Activated CD4-positive, alpha-beta T cell treated with anti-CD3 and anti-CD28 coated beads, Interleukin-2, amount 10 ng/mL, durations not matched to agents 24 days and 14 days (primary cell): ENCODE data around the gene PRIMPOL. TPM values are rescaled to one million over a fixed set of nuclear protein-coding genes. Genes with fewer than 3 reads are reported as not detected.
A peak's percentile ranks its signal among the peaks of the same experiment; 100 is the strongest.
"Not testable (repeated sequence)": the region's sequence is repeated elsewhere in the genome, so short reads cannot be mapped to it uniquely, and the experiment has no call there.

Source experiments
- DNase-seq: peaks from one replicate; pipeline ENCODE4 v3.0.0; 2022
- H3K27ac Mint-ChIP-seq: one replicate; pipeline ENCODE4 v1.8.0; 2022; ENCODE audit warnings: mild to moderate bottlenecking, mixed read lengths
- H3K27me3 Mint-ChIP-seq: one replicate; pipeline ENCODE4 v1.8.0; 2022; ENCODE audit warnings: mixed read lengths
- H3K36me3 Mint-ChIP-seq: one replicate; pipeline ENCODE4 v1.8.0; 2022; ENCODE audit warnings: low read depth, mild to moderate bottlenecking, mixed read lengths
- H3K4me1 Mint-ChIP-seq: one replicate; pipeline ENCODE4 v1.8.0; 2021; ENCODE audit warnings: mixed read lengths
- H3K4me3 Mint-ChIP-seq: one replicate; pipeline ENCODE4 v1.8.0; 2022; ENCODE audit warnings: mild to moderate bottlenecking, moderate library complexity, mixed read lengths
- H3K9me3 Mint-ChIP-seq: one replicate; pipeline ENCODE4 v1.8.0; 2021; ENCODE audit warnings: mixed read lengths
- intact Hi-C: fragments of 100-400 bp; cut with micrococcal nuclease; formaldehyde crosslinking; loops from one replicate; pipeline ENCODE4 v1.15.1; 2023
- total RNA-seq: library from RNA; stranded (reverse); gene quantifications from 2 replicates; pipeline ENCODE4 v1.2.3, GENCODE V29; 2022

PRIMPOL gene
- total RNA-seq, 1 donor from 2014 or later: 17.6 TPM

GRCh38 chr4:184624504-184624903 is 25.0 kb upstream of the PRIMPOL start:
- H3K4me1 Mint-ChIP-seq: peaks cover 27% of the 10 kb centered on the region
- H3K9me3 Mint-ChIP-seq, DNase-seq, intact Hi-C loops, H3K4me3 Mint-ChIP-seq, H3K27me3 Mint-ChIP-seq: not testable (repeated sequence)
- peaks cover 56% of the 10 kb centered on the region for H3K36me3 Mint-ChIP-seq
- H3K27ac Mint-ChIP-seq: peak overlapping the region; percentile 75

GRCh38 chr4:184624972-184625554 is 24.5 kb upstream of the PRIMPOL start:
- Mint-ChIP-seq H3K4me1 (peaks cover 28% of the 10 kb centered on the region), H3K27ac (peak overlapping the region; percentile 75), H3K4me3 (peak overlapping the region; percentile 10), H3K9me3 (no peaks in the 10 kb centered on the region), H3K36me3 (peaks cover 60% of the 10 kb centered on the region), H3K27me3 (no peaks in the 10 kb centered on the region)
- intact Hi-C loops: no loop called here
- DNase-seq: no peak

DNA sequence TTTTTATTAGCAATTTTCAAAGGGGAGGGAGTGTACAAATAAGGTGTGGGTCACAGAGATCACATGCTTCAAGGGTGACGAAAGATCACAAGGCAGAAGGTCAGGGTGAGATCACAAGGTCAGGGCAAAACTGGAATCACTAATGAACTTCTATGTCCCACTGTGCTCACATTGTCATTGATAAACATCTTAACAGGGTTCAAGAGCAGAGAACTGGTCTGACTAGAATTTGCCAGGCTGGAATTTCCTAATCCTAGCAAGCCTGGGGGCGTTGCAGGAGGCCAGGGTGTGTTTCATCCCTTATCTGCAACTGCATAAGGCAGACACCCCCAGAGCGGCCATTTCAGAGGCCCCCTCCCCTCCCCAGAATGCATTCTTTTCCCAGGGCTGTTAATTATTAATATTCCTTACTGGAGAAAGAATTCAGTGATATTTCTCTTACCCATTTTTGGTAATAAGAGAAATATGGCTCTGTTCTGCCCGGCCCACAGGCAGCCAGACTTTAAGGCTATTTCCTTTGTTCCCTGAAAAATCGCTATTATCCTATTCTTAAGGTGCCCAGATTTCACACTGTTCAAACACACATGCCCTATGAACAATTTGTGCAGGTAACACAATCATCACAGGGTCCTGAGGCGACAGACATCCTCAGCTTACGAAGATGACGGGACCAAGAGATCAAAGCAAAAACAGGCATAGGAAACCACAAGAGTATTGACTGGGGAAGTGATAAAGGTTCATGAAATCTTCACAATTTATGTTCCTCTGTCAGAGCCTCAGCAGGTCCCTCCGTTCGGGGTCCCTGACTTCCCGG is 23.5 kb upstream of the PRIMPOL start:
- intact Hi-C loops, DNase-seq, H3K27me3 Mint-ChIP-seq, H3K9me3 Mint-ChIP-seq: not testable (repeated sequence)
- H3K4me1 Mint-ChIP-seq: peaks cover 30% of the 10 kb centered on the region
- H3K27ac Mint-ChIP-seq: peak overlapping the region; percentile 75
- H3K36me3 Mint-ChIP-seq: peaks cover 69% of the 10 kb centered on the region
- H3K4me3 Mint-ChIP-seq: peak overlapping the region; percentile 10

- no peaks in the 10 kb centered on the region for H3K27me3 Mint-ChIP-seq
- no peak overlapping the region for H3K4me3 Mint-ChIP-seq
- intact Hi-C loops: no loop called here
- H3K4me1 Mint-ChIP-seq: peaks cover 34% of the 10 kb centered on the region
- peaks cover 75% of the 10 kb centered on the region for H3K36me3 Mint-ChIP-seq
- no peaks in the 10 kb centered on the region for H3K9me3 Mint-ChIP-seq
- DNase-seq: no peak
- no peak overlapping the region for H3K27ac Mint-ChIP-seq
Observed at GRCh38 chr4:184628103-184628502, 21.4 kb upstream of the PRIMPOL start.

DNA sequence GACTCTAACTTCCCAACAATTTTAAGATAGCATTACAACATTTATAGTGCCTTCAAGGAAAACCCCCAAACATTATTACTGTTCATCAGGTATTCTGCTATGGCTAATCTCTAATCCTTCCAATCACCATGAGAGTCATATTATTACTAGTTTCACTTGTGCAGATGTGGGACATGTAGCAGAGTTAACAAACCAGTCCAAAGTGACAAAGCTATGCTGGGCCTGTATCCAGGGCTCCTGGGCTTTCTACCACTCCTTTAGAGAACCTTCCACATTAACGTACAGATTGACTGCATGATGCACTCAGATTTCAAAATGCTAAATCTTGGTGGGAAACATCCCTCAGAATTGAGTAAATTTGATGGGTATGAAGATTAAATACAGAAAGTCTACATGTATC is 16.7 kb upstream of the PRIMPOL start:
- Mint-ChIP-seq H3K9me3 (no peaks in the 10 kb centered on the region), H3K4me1 (peaks cover 24% of the 10 kb centered on the region), H3K4me3 (no peak overlapping the region), H3K27me3 (no peaks in the 10 kb centered on the region), H3K27ac (no peak overlapping the region), H3K36me3 (peaks cover 75% of the 10 kb centered on the region)
- no peak for DNase-seq
- intact Hi-C loops: no loop called here

DNA sequence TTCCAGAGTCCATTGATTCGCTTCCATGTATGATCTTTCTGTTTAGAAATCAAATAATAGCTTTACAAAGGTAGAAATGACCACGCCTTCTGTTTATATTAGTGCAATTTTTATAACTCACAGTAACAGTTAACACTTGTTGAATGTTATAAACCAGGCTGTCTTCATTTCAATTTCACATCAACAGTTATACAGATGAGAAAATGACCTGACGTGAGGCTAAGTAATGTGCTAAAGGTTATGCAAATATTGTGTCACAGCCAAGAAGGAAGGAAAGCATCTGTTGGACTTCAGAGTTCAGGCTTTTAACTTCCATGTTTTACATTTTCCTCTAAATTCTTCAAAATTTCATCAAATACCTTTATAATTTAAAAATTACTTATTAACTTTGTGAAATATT is 14.2 kb upstream of the PRIMPOL start:
- no peak overlapping the region for H3K27ac Mint-ChIP-seq
- no peak overlapping the region for H3K4me3 Mint-ChIP-seq
- peaks cover 32% of the 10 kb centered on the region for H3K4me1 Mint-ChIP-seq
- DNase-seq: no peak
- H3K9me3 Mint-ChIP-seq: no peaks in the 10 kb centered on the region
- intact Hi-C loops: no loop called here
- peaks cover 74% of the 10 kb centered on the region for H3K36me3 Mint-ChIP-seq
- H3K27me3 Mint-ChIP-seq: no peaks in the 10 kb centered on the region

DNA sequence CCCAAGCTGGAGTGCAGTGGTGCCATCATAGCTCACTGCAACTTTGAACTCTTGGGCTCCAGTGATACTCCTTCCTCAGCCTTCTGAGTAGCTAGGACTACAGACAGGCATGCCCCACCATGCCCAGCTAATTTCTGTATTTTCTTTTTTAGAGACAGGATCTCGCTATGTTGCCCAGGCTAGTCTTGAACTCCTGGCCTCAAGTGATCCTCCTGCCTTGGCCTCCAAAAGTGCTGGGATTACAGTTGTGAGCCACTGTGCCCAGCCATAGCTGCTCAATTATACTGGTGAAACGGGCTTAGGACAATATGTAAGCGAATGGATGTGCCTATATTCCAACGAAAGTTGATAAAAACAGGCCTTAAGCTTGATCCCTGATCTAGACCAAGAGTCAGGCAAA is 13.4 kb upstream of the PRIMPOL start:
- Mint-ChIP-seq H3K27me3 (no peaks in the 10 kb centered on the region), H3K9me3 (no peaks in the 10 kb centered on the region), H3K4me3 (no peak overlapping the region), H3K36me3 (peaks cover 71% of the 10 kb centered on the region), H3K4me1 (peaks cover 37% of the 10 kb centered on the region), H3K27ac (no peak overlapping the region)
- DNase-seq: no peak
- intact Hi-C loops: no loop called here

DNA sequence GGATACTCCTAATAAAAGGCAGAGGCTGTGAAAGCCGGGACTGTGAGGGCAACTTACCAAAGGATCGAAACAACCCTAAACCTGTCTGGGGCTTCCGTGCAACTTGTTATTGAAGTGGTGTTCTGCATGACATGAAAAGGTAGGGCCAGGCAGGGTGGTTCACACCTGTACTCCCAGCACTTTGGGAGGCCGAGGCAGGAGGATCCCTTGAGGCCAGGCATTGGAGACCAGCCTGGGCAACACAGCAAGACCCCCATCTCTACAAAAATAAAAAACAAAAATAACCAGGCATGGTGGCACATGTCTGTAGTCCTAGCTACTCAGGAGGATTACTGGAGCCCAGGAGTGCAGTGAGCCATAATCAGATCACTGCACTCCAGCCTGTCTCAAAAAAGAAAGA is 12.6 kb upstream of the PRIMPOL start:
- no peaks in the 10 kb centered on the region for H3K27me3 Mint-ChIP-seq

GRCh38 chr4:184641022-184641421 is 8.5 kb upstream of the PRIMPOL start:
- no peaks in the 10 kb centered on the region for H3K9me3 Mint-ChIP-seq
- no peak overlapping the region for H3K4me3 Mint-ChIP-seq
- no peak for DNase-seq
- H3K27me3 Mint-ChIP-seq: no peaks in the 10 kb centered on the region
- peaks cover 45% of the 10 kb centered on the region for H3K4me1 Mint-ChIP-seq
- no peak overlapping the region for H3K27ac Mint-ChIP-seq
- peaks cover 64% of the 10 kb centered on the region for H3K36me3 Mint-ChIP-seq
- intact Hi-C loops: no loop called here

More for the DNA sequence above, 12.6 kb upstream of the PRIMPOL start:
- peaks cover 74% of the 10 kb centered on the region for H3K36me3 Mint-ChIP-seq
- intact Hi-C loops: no loop called here
- no peak for DNase-seq
- no peak overlapping the region for H3K27ac Mint-ChIP-seq
- H3K9me3 Mint-ChIP-seq: no peaks in the 10 kb centered on the region
- peaks cover 41% of the 10 kb centered on the region for H3K4me1 Mint-ChIP-seq
- H3K4me3 Mint-ChIP-seq: no peak overlapping the region

DNA sequence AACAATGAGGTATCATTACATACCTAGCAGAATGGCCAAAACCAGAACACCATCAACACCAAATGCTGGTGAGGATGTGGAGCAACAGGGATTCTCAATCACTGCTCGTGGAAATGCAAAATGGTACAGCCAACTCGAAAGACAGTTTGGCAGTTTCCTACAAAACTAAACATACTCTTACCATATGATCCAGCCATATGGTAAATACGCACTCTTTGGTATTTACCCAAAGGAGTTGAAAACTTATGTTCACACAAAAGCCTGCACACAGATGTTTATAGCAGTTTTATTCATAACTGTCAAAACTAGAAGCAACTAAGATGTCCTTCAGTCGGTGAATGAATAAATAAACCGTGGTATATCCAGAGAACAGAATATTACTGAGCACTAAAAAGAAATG is 8.1 kb upstream of the PRIMPOL start:
- Mint-ChIP-seq H3K4me3 (peak overlapping the region; percentile 28), H3K27ac (peak overlapping the region; percentile 23), H3K27me3 (no peaks in the 10 kb centered on the region), H3K9me3 (no peaks in the 10 kb centered on the region), H3K36me3 (peaks cover 64% of the 10 kb centered on the region), H3K4me1 (peaks cover 50% of the 10 kb centered on the region)
- intact Hi-C loops: no loop called here
- DNase-seq: no peak

DNA sequence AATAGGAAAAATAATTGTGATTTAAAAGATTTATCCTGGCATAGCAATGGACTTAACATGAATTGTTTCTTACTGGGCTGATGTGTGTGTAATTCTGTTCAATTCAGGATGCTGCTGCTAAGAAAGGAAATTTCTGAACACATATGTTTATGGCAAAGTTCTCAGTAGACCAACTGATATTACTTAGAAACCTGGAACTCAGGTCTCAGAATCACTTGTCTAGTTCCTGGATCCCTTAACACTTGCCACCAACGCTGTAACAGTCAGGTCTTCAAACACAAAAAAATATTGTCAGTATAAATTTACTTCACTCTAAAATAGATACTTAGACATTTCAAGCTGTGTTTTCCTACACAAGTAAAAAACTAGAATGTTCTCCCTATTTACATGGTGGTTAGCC is 5.8 kb upstream of the PRIMPOL start:
- intact Hi-C loops: no loop called here
- no peaks in the 10 kb centered on the region for H3K9me3 Mint-ChIP-seq

GRCh38 chr4:184644553-184645307 is 4.8 kb upstream of the PRIMPOL start:
- peaks cover 57% of the 10 kb centered on the region for H3K4me1 Mint-ChIP-seq
- peaks cover 56% of the 10 kb centered on the region for H3K36me3 Mint-ChIP-seq
- peak; percentile 63 for DNase-seq

More for the DNA sequence above, 5.8 kb upstream of the PRIMPOL start:
- peak overlapping the region; percentile 67 for H3K4me3 Mint-ChIP-seq
- peaks cover 65% of the 10 kb centered on the region for H3K4me1 Mint-ChIP-seq
- peak overlapping the region; percentile 42 for H3K27ac Mint-ChIP-seq
- H3K36me3 Mint-ChIP-seq: peaks cover 66% of the 10 kb centered on the region
- no peak for DNase-seq
- no peaks in the 10 kb centered on the region for H3K27me3 Mint-ChIP-seq

GRCh38 chr4:184645904-184646610 is 3.5 kb upstream of the PRIMPOL start:
- peaks cover 50% of the 10 kb centered on the region for H3K36me3 Mint-ChIP-seq
- H3K9me3 Mint-ChIP-seq: no peaks in the 10 kb centered on the region
- DNase-seq: peak; percentile 64
- peak overlapping the region; percentile 98 for H3K4me3 Mint-ChIP-seq
- H3K4me1 Mint-ChIP-seq: peaks cover 56% of the 10 kb centered on the region
- intact Hi-C loops: loop anchor here (5.0 kb wide), 1 partner anchor 1204 kb away; the partner anchor contains the start of gene CDKN2AIP
- H3K27me3 Mint-ChIP-seq: no peaks in the 10 kb centered on the region
- H3K27ac Mint-ChIP-seq: peak overlapping the region; percentile 1

More at GRCh38 chr4:184644553-184645307, 4.8 kb upstream of the PRIMPOL start:
- Mint-ChIP-seq H3K27me3 (no peaks in the 10 kb centered on the region), H3K27ac (peak overlapping the region; percentile 18), H3K4me3 (peak overlapping the region; percentile 44), H3K9me3 (no peaks in the 10 kb centered on the region)
- intact Hi-C loops: loop anchor here (5.0 kb wide), 1 partner anchor 1202 kb away; the partner anchor contains the start of gene CDKN2AIP
